Bone marrow (tissue), 2 donors: ENCODE data around the gene GLYATL1B.
"Not testable (repeated sequence)": the region's sequence is repeated elsewhere in the genome, so short reads cannot be mapped to it uniquely, and the experiment has no call there.

ENCODE experiments used
- DNase-seq, 2 donors: peaks; one replicate each; lab custom pipeline; 2025; lab: John Stamatoyannopoulos, UW

GLYATL1B gene, protein sequence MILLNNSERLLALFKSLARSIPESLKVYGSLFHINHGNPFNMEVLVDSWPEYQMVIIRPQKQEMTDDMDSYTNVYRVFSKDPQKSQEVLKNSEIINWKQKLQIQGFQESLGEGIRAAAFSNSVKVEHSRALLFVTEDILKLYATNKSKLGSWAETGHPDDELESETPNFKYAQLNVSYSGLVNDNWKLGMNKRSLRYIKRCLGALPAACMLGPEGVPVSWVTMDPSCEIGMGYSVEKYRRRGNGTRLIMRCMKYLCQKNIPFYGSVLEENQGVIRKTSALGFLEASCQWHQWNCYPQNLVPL

DNA sequence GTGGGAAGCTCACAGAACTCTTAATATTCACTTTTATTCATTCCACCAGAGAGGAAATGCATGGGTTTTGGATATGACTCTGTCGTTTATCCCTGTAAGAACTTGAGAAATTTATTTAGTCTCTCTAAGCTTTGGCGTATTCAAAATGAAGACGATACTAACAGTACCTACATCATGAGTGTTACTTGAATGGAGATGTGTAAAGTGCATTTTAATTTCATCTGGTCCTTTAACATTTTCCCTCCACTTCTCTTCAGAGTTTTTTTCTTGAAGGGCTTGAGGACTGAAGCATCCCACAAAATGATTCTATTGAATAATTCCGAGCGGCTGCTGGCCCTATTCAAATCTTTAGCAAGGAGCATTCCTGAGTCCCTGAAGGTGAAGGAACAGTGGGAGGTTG lies at the start of gene GLYATL1B:
TSS of gene GLYATL1B (plus strand) at position 301 of the 400 bp plus-strand sequence. CDS start at position 301, 0 bp downstream.
- not testable (repeated sequence) for DNase-seq

DNA sequence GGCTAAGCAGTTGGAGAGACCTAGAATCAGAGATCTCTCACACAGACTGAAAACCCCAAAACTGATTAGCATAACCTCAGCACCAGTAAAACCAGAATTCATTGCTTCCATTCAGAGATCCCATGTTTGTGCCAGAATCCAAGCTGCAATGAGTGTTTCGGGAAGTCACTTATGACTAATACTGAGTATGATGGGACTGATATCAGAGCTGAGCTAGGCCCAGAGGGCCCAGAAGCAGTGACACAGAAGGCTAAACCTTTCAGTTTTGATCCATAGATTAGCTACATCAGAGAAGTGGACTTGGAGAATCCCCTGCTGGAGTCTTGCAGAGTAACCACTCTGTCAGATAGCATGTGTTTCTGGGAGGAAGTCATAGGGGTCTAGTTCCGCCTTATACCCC lies 49.6 kb upstream of the GLYATL1B start:
- DNase-seq, result not testable (repeated sequence)

DNA sequence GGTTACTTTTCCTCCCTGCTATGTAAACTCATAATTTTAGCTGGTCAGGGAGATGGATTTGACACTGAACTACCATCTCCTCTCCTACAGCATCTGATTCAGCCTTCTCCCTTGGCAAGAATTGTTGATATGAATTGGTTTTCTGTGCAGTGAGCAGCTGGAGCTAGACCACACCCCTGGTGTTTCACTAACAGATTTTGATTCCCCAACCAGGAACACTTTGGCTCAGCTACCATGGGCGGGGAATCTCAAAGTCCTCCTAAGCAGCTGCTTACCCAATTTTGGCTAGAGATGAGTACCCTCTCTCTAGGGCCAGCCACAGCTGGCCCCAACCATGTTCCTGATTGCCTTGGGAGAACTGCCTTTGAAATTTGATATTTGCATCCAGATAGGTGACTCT lies 48.7 kb upstream of the GLYATL1B start:
- peak in 1 of 2 donors; percentile 52 for DNase-seq

DNA sequence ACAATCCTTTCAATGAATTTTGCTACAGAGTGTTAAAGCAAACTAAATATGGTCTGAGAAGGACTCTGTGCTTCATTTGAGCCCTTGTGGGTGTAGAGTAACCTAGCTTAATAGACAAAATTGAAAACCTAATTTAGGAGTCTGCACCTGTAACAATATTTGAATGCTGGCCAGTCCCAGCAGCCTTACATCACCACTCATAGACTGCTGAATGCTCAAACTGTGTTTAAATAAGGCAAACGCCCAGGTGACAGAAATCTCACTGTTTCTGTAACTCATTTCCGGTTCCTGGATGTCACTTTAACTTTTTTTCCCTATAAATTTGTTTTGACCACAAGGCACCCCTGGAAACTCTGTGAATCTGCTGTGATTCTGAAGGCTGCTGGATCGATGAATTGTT lies 45.5 kb upstream of the GLYATL1B start:
- no peak for DNase-seq

GRCh38 chr11:59051383-59051782 lies 34.7 kb upstream of the GLYATL1B start:
- not testable (repeated sequence) for DNase-seq

GRCh38 chr11:59052355-59052754 lies 33.8 kb upstream of the GLYATL1B start:
- DNase-seq, result not testable (repeated sequence)

DNA sequence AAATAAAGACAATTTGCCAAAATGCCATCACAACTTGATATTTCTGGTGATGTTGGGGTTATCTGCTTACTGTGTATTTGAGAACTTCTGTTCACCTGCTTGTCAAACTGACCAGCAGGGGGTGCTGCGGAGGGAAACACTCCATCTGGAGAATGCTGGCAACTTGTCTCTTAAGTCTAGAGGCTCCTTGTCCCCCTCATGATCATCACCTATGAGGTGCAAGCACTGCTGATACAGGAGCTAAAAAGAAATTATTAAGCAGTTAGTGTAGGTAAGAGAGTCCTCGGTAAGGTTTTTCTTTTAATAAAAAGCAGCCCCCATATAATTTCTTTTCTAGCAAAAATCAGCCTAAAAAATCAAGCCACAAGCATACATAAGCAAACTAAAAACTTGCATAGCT lies 32.7 kb upstream of the GLYATL1B start:
- DNase-seq, result peak in 1 of 2 donors; percentile 15

GRCh38 chr11:59058120-59059033 lies 27.7 kb upstream of the GLYATL1B start:
- peak; percentile 53 to 80 for DNase-seq

- DNase-seq, result not testable (repeated sequence)
Observed at GRCh38 chr11:59060096-59060495, 26.0 kb upstream of the GLYATL1B start.

DNA sequence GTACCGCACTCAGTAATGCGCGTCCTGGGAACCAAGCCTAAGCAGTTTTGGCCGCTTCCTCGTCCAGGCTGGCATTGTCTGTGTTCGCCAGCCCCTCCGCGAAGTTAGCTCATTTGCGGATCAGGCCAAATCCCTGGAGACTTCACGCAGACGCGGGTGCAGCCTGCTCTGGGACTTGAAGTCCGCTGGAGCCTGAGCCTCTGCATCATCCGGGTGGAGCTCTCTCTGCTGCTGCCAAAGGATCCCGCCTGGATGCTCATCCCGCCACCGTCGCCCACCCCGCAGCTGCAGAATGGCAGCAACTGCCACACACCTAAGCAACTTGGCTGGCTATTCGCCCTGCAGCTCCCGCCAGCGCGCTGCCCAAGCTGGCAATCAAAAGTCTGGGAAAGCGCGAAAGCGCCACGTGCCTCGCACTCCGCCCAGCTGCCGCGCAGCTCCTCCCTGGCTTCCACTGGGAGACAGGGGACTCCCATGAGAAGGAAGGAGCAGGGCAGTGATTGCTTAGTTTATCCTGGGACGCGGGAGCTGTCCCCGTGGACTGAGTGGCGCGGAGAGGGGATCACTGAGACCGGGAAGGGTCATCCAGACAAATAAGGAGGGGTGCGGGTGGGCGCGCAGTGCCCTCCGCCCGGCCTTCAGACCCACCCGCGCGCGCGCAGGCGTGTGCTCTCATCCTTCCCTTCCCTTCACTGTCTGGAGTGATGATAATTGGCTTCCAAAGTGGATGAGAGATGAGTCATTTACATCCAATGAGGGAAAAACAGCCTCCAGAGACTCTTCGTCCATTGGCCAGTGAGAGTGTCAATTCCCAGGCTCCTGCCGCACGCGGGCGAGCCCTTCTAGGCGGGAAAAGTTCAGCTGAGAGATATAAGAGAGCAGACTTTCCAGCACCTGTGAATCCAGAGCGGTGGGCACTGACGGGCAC lies 23.2 kb upstream of the GLYATL1B start:
- DNase-seq, result no peak

DNA sequence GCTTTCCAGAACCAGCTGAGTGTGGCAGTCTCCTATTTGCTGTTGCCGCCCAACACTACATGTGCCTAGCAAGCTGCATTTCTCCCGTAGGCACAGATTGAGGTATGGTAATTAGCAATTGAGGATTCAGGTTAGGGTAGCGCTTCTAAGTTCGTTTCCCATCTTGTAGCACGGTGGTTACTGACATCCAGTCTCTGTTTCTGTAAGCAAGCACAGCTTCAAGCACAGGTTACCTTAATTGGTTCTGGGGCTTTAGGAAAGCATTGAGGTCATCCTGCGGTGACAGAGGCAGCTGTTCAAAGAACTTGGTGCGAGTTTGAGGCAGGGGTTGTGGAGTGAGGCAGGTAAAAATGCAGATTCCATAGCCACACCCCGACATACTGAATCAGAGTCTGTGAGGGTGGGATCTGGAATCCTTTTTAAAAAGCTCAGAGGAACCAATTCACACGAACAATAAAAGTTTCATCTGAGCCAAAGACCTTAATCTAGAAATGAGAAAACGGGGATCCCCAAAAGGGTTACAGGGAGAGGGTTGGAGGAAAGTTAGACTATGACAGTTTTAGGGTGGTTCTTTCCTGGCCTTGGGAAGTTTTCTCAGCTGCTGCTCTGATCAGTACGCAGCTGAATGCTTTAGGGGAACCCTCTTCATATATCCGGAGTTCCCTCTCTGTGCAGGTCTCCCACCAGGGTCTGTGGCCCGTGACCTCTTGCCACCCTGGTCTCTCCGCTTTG lies 21.9 kb upstream of the GLYATL1B start:
- not testable (repeated sequence) for DNase-seq

- DNase-seq, result no peak
Observed at GRCh38 chr11:59069087-59069486, 17.0 kb upstream of the GLYATL1B start.

- peak in 1 of 2 donors; percentile 15 for DNase-seq
Observed at GRCh38 chr11:59076876-59077571, 9.1 kb upstream of the GLYATL1B start.

DNA sequence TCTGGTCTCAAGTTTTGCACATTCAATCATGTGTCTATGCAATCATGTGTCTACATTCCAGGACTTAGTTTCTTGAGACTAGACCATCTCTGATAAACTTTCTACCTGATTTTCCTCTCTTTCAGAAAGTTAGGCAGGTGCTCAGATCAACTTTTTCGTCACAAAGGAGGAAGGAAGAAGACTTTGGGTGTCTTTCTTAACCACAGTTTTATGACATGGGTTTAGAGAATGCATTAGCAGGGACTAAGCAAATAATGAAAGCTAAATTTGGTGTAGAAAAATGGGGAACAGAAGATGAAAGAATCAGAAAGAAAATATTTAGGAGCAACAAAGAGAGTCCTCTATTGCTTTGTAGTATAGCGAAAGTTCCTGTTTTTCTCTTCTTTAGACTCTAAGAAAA lies 7.7 kb upstream of the GLYATL1B start:
- no peak for DNase-seq

DNA sequence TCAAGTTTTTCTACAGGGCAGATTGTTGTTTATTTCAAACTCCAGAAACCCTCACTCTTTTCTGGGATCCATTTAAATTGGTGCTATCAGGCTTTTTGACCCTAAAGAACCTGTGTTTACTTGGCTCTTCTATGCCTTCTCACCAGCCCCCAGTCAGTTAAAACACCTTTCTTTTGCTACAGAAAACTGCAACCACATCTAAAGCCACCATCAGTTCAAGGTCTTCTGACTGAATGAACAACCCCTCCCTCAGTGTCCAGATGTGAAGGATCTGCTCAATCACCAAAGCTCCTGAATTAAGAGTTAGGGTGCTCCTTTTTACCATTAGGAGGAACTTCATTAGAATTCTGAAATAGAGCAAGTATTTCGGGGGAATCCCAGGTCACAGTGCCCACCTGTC lies 7.0 kb upstream of the GLYATL1B start:
- no peak for DNase-seq

GRCh38 chr11:59080421-59080820 lies 5.7 kb upstream of the GLYATL1B start:
- not testable (repeated sequence) for DNase-seq

GRCh38 chr11:59081430-59082020 lies 4.6 kb upstream of the GLYATL1B start:
- not testable (repeated sequence) for DNase-seq

- DNase-seq, result no peak
Observed at GRCh38 chr11:59088162-59088561, 2.1 kb downstream of the GLYATL1B start.

GRCh38 chr11:59093576-59093975 lies 7.5 kb downstream of the GLYATL1B start:
- not testable (repeated sequence) for DNase-seq

- not testable (repeated sequence) for DNase-seq
Observed at GRCh38 chr11:59095225-59095624, 9.1 kb downstream of the GLYATL1B start.
